GM12892 (cell line): ENCODE measurements around the gene ARHGAP24.

Experiments
- POLR2A ChIP-seq: IDR thresholded peaks from 2 replicates; pipeline ENCODE4 v1.6.1; 2011; ENCODE audit warnings: low read depth, low read length, control low read depth
- POLR2AphosphoS5 ChIP-seq: IDR thresholded peaks from 2 replicates; pipeline ENCODE4 v1.6.1; 2011; ENCODE audit warnings: low read depth, low read length, control low read depth

DNA sequence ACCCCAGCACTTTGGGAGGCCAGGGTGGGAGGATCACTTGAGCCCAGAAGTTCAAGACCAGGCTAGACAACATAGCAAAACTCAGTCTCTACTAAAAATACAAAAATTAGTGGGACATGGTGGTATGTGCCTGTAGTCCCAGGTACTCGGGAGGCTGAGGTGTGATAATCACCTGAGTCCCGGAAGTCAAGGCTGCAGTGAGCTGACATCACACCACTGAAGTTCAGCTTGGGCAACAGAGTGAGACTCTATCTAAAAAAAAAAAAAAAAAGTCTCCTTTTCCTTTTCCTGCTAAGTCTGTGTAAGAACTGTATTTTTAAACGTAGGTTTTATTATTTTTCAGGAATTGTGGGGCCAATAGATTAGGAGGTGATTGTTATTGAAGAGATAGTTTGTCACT lies 356.7 kb downstream of the ARHGAP24 start:
- TF ChIP-seq POLR2A (no peak), POLR2AphosphoS5 (no peak)
